Ovary (tissue), 9 donors: Measurements from ENCODE around the gene BRD3. TPM values are rescaled to one million over a fixed set of nuclear protein-coding genes. Genes with fewer than 3 reads are reported as not detected.

Source experiments
- DNase-seq, 5 donors: peaks; one replicate each; pipeline ENCODE4 v3.0.0-alpha.2; 2019 to 2020
- H3K27ac ChIP-seq, 2 donors: fragments of 200-600 bp; one replicate each; pipeline versions ENCODE4 v1.5.1 to v1.8.0; 2019 to 2022
- H3K27me3 ChIP-seq: fragments of 200-600 bp; one replicate; pipeline ENCODE4 v1.8.0; 2022
- H3K36me3 ChIP-seq: fragments of 200-600 bp; sonication (generic); one replicate; pipeline ENCODE4 v1.5.1; 2019
- H3K4me1 ChIP-seq: one replicate; pipeline ENCODE4 v1.8.1; 2013; ENCODE audit warnings: mild to moderate bottlenecking, moderate library complexity; ENCODE audit not compliant: insufficient read depth
- H3K4me3 ChIP-seq: fragments of 200-600 bp; sonication (generic); one replicate; pipeline ENCODE4 v1.5.1; 2017
- H3K9me3 ChIP-seq, 2 donors: fragments of 200-600 bp in 1 of 2; sonication (generic) in 1 of 2; one replicate each; pipeline versions ENCODE4 v1.5.1 to v1.8.1; 2013 to 2019; ENCODE audit warnings: mild to moderate bottlenecking in 1 of 2, moderate library complexity in 1 of 2
- CTCF ChIP-seq, 3 donors: fragments of 450-650 bp in 2 of 3; fragments of 200-600 bp in 1 of 3; IDR thresholded peaks; one replicate each; pipeline versions ENCODE4 v1.5.1 to v1.8.0; 2016 to 2022; ENCODE audit warnings: antibody characterized with exemption in 3 of 3, mild to moderate bottlenecking in 1 of 3
- EP300 ChIP-seq: sonication (generic); formaldehyde crosslinking; IDR thresholded peaks from one replicate; pipeline ENCODE4 v1.6.1; 2017; ENCODE audit warnings: antibody characterized with exemption
- POLR2A ChIP-seq: fragments of 450-650 bp; IDR thresholded peaks from one replicate; pipeline ENCODE4 v1.6.1; 2017; ENCODE audit warnings: antibody characterized with exemption, mild to moderate bottlenecking, moderate library complexity
- WGBS, 3 donors: extraction: QIAGEN DNeasy Blood & Tissue Kit in 1 of 3; methylation state at CpG; one replicate each; pipeline versions ENCODE4 v1.1.5 to v1.1.7; 2013 to 2017; 5-methylcytosine and 5-hydroxymethylcytosine counted together
- intact Hi-C, 4 donors: fragments of 100-400 bp; cut with DNase I; formaldehyde crosslinking; loops; one replicate each; pipeline versions ENCODE4 v1.11.0 to v1.15.1; 2022 to 2023
- polyA plus RNA-seq, 2 donors: library from polyadenylated mRNA; stranded (reverse); fragments of 200-250 nt in 1 of 2; fragments of 350-450 nt in 1 of 2; fragmentation: Illumina TruSeq in 1 of 2; extraction: RNeasy Lipid Tissue Mini Kit (QIAGEN cat#74804) in 1 of 2; gene quantifications; one replicate each; pipeline ENCODE4 v1.2.3, GENCODE V29; 2013 to 2014
- total RNA-seq, 7 donors: library from RNA; depleted of rRNA in 2 of 7; stranded (reverse); fragments of >200 nt in 2 of 7; fragmentation: NEBNext Ultra II Directional in 3 of 7; extraction: Animal tissue kit (Norgen Biotek cat#: 25700) in 3 of 7; gene quantifications; one replicate each; pipeline versions ENCODE4 v1.1.0 to v1.2.4, GENCODE V29; 2016 to 2023
- donor health status: DM: no; HTN: no; CAD: no; lungs with moderate emphysema.
- donor health status: DM: no; HTN: no; CAD: no.
- donor health status: Bipolar disorder and iron deficiency.
- donor health status: DM: yes; HTN: yes; CAD: no.
- donor health status: DM: no; HTN: no; CAD: no.
- donor health status: DM: yes; HTN: yes; CAD: no.

Gene BRD3
- total and polyA plus RNA-seq, 9 donors, result 14.9 to 52.1 (median 39.2) TPM

DNA sequence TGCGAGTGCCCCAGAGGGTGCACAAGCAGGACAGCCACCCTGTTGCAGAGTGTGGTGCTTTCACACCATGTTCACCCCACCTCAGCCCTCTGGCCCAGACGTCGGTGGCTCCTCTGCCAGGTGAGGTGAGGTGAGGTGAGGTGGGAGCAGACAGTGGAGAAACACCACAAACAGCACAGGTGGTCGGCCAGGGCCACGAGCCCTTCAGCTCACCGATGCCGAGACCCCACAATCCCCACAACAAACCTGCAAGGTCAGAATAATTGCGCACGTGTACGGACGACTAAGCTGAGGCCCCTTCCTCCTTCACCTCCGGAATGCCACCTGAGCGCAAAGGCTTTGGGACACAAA, 10.5 kb downstream of the BRD3 start:
- Histone ChIP-seq H3K27ac (no peak overlapping the region), H3K4me3 (no peak overlapping the region), H3K36me3 (no peaks in the 10 kb centered on the region), H3K4me1 (peaks cover 40% of the 10 kb centered on the region), H3K9me3 (no peaks in the 10 kb centered on the region), H3K27me3 (no peaks in the 10 kb centered on the region)
- no peak for TF ChIP-seq CTCF (IDR thresholded peaks at IDR 0.05)
- TF ChIP-seq EP300, result no peak
- TF ChIP-seq POLR2A, result no peak
- 80 to 85% (median 84%) methylated on average over 13 of the region's 13 CpGs for WGBS, 3 donors
- intact Hi-C loops, result no loop called here
- peak in 1 of 5 donors; percentile 24 for DNase-seq

DNA sequence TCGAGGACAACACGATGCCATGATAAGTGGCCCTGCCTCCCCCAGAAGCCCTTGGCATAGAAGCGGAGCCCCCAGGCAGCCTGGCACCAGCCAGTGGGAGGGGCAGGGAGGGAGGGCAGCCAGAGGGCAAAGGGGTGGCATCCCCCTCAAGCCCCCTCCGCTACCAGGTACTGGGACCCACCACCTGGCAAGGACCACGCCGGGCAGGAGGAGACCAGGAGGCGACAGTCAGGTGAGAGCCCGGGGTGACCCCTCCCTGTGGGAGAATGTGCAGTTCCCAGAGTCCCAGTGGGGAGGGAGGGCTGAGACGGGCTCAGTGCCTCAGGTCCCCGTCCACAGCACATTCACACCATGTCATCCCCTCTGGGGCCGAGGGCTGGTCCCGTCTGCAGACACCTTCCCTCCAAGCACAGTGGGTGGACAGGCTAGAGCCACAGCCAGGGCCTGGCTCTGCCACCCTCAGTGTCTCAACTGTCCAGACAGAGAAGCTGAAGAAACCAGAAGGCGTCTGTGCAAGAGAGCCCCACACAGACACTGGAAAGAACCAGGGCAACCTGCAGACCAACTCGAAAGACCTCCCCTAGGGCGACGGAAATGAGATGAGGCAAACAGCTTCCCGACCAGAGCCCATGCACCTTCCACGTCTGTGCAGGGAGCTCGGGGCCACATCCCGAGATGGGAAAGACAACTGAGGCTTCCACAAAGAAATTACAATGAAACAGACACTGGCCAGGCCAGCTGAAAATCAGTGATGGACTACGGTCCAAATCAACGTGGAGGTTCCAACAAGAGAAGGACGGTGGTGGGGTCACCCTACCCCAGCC, 11.1 kb downstream of the BRD3 start:
- Histone ChIP-seq H3K27ac (no peak overlapping the region), H3K9me3 (no peaks in the 10 kb centered on the region), H3K27me3 (no peaks in the 10 kb centered on the region), H3K4me3 (peak overlapping the region; percentile 6), H3K36me3 (no peaks in the 10 kb centered on the region), H3K4me1 (peaks cover 38% of the 10 kb centered on the region)
- TF ChIP-seq POLR2A, result no peak
- TF ChIP-seq CTCF (IDR thresholded peaks at IDR 0.05), result no peak
- TF ChIP-seq EP300, result no peak
- intact Hi-C loops, result no loop called here
- WGBS, 3 donors, result 73 to 76% (median 74%) methylated on average over 23 of the region's 23 CpGs
- peak in 4 of 5 donors; percentile 18 to 39 (median 24) for DNase-seq

- H3K27me3 ChIP-seq, result no peaks in the 10 kb centered on the region
- intact Hi-C loops, result no loop called here
- peaks cover 32% of the 10 kb centered on the region for H3K4me1 ChIP-seq
- no peaks in the 10 kb centered on the region for H3K9me3 ChIP-seq
- no peak overlapping the region for H3K27ac ChIP-seq
- peak overlapping the region; percentile 6 for H3K4me3 ChIP-seq
- TF ChIP-seq EP300, result no peak
- TF ChIP-seq POLR2A, result no peak
- no peak for TF ChIP-seq CTCF (IDR thresholded peaks at IDR 0.05)
- no peaks in the 10 kb centered on the region for H3K36me3 ChIP-seq
- WGBS, 3 donors, result 15 to 34% (median 17%) methylated on average over 4 to 13 of the region's 13 CpGs
- peak; percentile 64 to 86 (median 72) for DNase-seq
These were observed 11.8 kb downstream of the BRD3 start for GRCh38 chr9:134055981-134056461.

- no peak overlapping the region for H3K27ac ChIP-seq
- DNase-seq, result peak in 3 of 5 donors; percentile 12 to 33 (median 21)
- 84 to 86% (median 86%) methylated on average over 28 of the region's 28 CpGs for WGBS, 3 donors
- TF ChIP-seq EP300 (no peak), CTCF (IDR thresholded peaks at IDR 0.05) (no peak), POLR2A (no peak)
- H3K36me3 ChIP-seq, result no peaks in the 10 kb centered on the region
- no peak overlapping the region for H3K4me3 ChIP-seq
- peaks cover 27% of the 10 kb centered on the region for H3K4me1 ChIP-seq
- intact Hi-C loops, result no loop called here
- no peaks in the 10 kb centered on the region for H3K9me3 ChIP-seq
- H3K27me3 ChIP-seq, result no peaks in the 10 kb centered on the region
These were observed 12.7 kb downstream of the BRD3 start for GRCh38 chr9:134054891-134055811.
